K562 (cell line): ENCODE results near the gene PRLH. TPM values are rescaled to one million over a fixed set of nuclear protein-coding genes. Genes with fewer than 3 reads are reported as not detected.
A peak's percentile ranks its signal among the peaks of the same experiment; 100 is the strongest.

Source experiments
- ATAC-seq: fragments of 200-7000 bp; cut with Tn5 transposase; 3 replicates; pipeline ENCODE4 v1.9.1; 2020; ENCODE audit warnings: moderate library complexity
- BruUV-seq: library from RNA; stranded (reverse); fragments of 400-500 nt; replicated peaks from 2 replicates; lab custom pipeline; 2021; lab: Mats Ljungman, UMichigan
- CTCF ChIA-PET: fragments of 300-600 bp; formaldehyde crosslinking; extraction: SDS; loops from one replicate; lab custom pipeline; 2021; ENCODE audit warnings: low intra/inter-chr PET ratio; lab: Yijun Ruan, JAX
- POLR2A ChIA-PET: fragments of 300-600, 350-650 bp; sonication (Branson Sonifier 250); formaldehyde crosslinking; extraction: SDS; loops from one replicate; lab custom pipeline; 2021; ENCODE audit warnings: antibody characterized with exemption, inconsistent platforms; lab: Yijun Ruan, JAX
- DNase-seq, 4 experiments: peaks; one replicate each; pipeline versions ENCODE4 v3.0.0 to v3.0.0-alpha.2; 2011 to 2018; ENCODE audit warnings: low spot score in 3 of 4, mixed read lengths in 3 of 4; ENCODE audit errors: extremely low read depth in 1 of 4
- FAIRE-seq: peaks from 2 replicates; lab custom pipeline; 2011; peaks lifted over from hg19 to GRCh38; lab: Jason Lieb, UNC
- H2AFZ ChIP-seq: 2 replicates; pipeline ENCODE4 v1.6.0; 2011; ENCODE audit warnings: low read depth, low read length, control low read depth, inconsistent platforms
- H3K27ac ChIP-seq: fragments of 200-600 bp; 3 replicates; pipeline ENCODE4 v1.8.0; 2011; ENCODE audit warnings: low read depth, mild to moderate bottlenecking, control low read depth, inconsistent platforms, low read length, moderate library complexity, mixed read lengths; ENCODE audit errors: extremely low read depth
- H3K27me3 ChIP-seq, 2 experiments: fragments of 300-600 bp in 1 of 2; 2 replicates in 1 of 2; 3 replicates in 1 of 2; pipeline versions ENCODE4 v1.6.0 to v1.8.0; 2011; ENCODE audit warnings: inconsistent platforms in 2 of 2, low read length in 2 of 2, mild to moderate bottlenecking in 1 of 2, mixed read lengths in 1 of 2, moderate library complexity in 1 of 2; ENCODE audit not compliant: control insufficient read depth in 2 of 2, insufficient read depth in 2 of 2
- H3K36me3 ChIP-seq: fragments of 300-600 bp; 3 replicates; pipeline ENCODE4 v1.8.0; 2011; ENCODE audit warnings: mild to moderate bottlenecking, low read length, inconsistent platforms; ENCODE audit not compliant: control insufficient read depth, insufficient read depth
- H3K4me1 ChIP-seq, 2 experiments: fragments of 200-600 bp in 1 of 2; replicated peaks in 1 of 2; 2 replicates in 1 of 2; 3 replicates in 1 of 2; pipeline versions ENCODE4 v1.5.1 to v1.8.0; 2011; ENCODE audit warnings: inconsistent platforms in 2 of 2, low read length in 2 of 2, mild to moderate bottlenecking in 1 of 2, mixed read lengths in 1 of 2, moderate library complexity in 1 of 2; ENCODE audit not compliant: control insufficient read depth in 2 of 2, insufficient read depth in 2 of 2
- H3K4me2 ChIP-seq: 2 replicates; pipeline ENCODE4 v1.6.1; 2011; ENCODE audit warnings: low read length, control low read depth, inconsistent platforms, mixed read lengths; ENCODE audit not compliant: insufficient read depth
- H3K4me3 ChIP-seq: fragments of 200-600 bp; sonication (generic), shearing (Covaris generic); 2 replicates; pipeline ENCODE4 v1.5.1; 2016; ENCODE audit warnings: control low read depth, inconsistent platforms
- H3K79me2 ChIP-seq: fragments of 200-600 bp; 3 replicates; pipeline ENCODE4 v1.8.0; 2011; ENCODE audit warnings: low read length, inconsistent platforms; ENCODE audit not compliant: control insufficient read depth, insufficient read depth
- H3K9ac ChIP-seq, 2 experiments: 2 replicates each; pipeline versions ENCODE4 v1.6.0 to v1.6.1; 2011; ENCODE audit warnings: low read depth in 2 of 2, low read length in 2 of 2, control low read depth in 1 of 2, inconsistent platforms in 1 of 2, mild to moderate bottlenecking in 1 of 2, mixed read lengths in 1 of 2; ENCODE audit not compliant: insufficient read depth in 1 of 2
- H3K9me1 ChIP-seq: one replicate; pipeline ENCODE4 v1.6.0; 2011; ENCODE audit warnings: inconsistent platforms, mild to moderate bottlenecking, low read length, moderate library complexity; ENCODE audit not compliant: control insufficient read depth, insufficient read depth
- H3K9me3 ChIP-seq: replicated peaks from 2 replicates; pipeline ENCODE4 v1.5.1; 2011; ENCODE audit warnings: low read depth, low read length, inconsistent platforms; ENCODE audit not compliant: control insufficient read depth, insufficient read depth
- H4K20me1 ChIP-seq: replicated peaks from 2 replicates; pipeline ENCODE4 v1.6.1; 2011; ENCODE audit warnings: low read length, inconsistent platforms, mixed read lengths; ENCODE audit not compliant: control insufficient read depth, insufficient read depth
- HMG20B ChIP-seq: fragments of 250-450 bp; sonication (Bioruptor Pico); IDR thresholded peaks from 2 replicates; pipeline ENCODE4 v1.5.0; 2021; ENCODE audit warnings: mild to moderate bottlenecking
- L3MBTL2 ChIP-seq: fragments of 450-650 bp; IDR thresholded peaks from 2 replicates; pipeline ENCODE4 v1.6.1; 2016; ENCODE audit warnings: mild to moderate bottlenecking, moderate library complexity
- MIER1 ChIP-seq: fragments of 450-650 bp; IDR thresholded peaks from 2 replicates; pipeline ENCODE4 v1.6.1; 2016; ENCODE audit warnings: antibody characterized with exemption, mild to moderate bottlenecking, low read depth
- PPARD ChIP-seq: fragments of 250-450 bp; sonication (Bioruptor Pico); IDR thresholded peaks from 2 replicates; pipeline ENCODE4 v1.8.0; 2022; ENCODE audit warnings: inconsistent platforms, mild to moderate bottlenecking, moderate library complexity
- PURB ChIP-seq: sonication (generic); formaldehyde crosslinking; IDR thresholded peaks from 2 replicates; pipeline ENCODE4 v1.9.0; 2021; ENCODE audit warnings: low read depth, mild to moderate bottlenecking, missing genetic modification reagents
- SLC30A9 ChIP-seq: fragments of 250-450 bp; sonication (Bioruptor Pico); IDR thresholded peaks from 2 replicates; pipeline ENCODE4 v1.8.0; 2022; ENCODE audit warnings: mild to moderate bottlenecking, moderate library complexity
- TAF9B ChIP-seq: fragments of 450-650 bp; IDR thresholded peaks from 2 replicates; pipeline ENCODE4 v1.6.1; 2018; ENCODE audit warnings: mild to moderate bottlenecking; ENCODE audit not compliant: partially characterized antibody
- ZFP1 ChIP-seq: fragments of 450-650 bp; formaldehyde crosslinking; IDR thresholded peaks from 2 replicates; pipeline ENCODE4 v1.4.0; 2020; ENCODE audit warnings: mild to moderate bottlenecking, mixed read lengths
- ZKSCAN1 ChIP-seq: fragments of 150-350 bp; IDR thresholded peaks from 2 replicates; pipeline ENCODE4 v1.6.1; 2016; ENCODE audit warnings: low read depth, low read length
- ZNF146 ChIP-seq: IDR thresholded peaks from one replicate; pipeline ENCODE4 v1.6.1; 2018; ENCODE audit warnings: missing compliant biosample characterization; ENCODE audit not compliant: unreplicated experiment
- ZNF431 ChIP-seq: sonication (generic); formaldehyde crosslinking; IDR thresholded peaks from 2 replicates; pipeline ENCODE4 v1.8.0; 2022; ENCODE audit warnings: mild to moderate bottlenecking, missing genetic modification reagents
- WGBS: fragments of 100-300 bp; shearing (Covaris generic); methylation state at CpG from one replicate; pipeline ENCODE4 v1.1.6; 2016; ENCODE audit warnings: low coverage, mixed read lengths; ENCODE audit not compliant: insufficient coverage; ENCODE audit errors: missing lambda C conversion rate; 5-methylcytosine and 5-hydroxymethylcytosine counted together
- in situ Hi-C: fragments of 300-500 bp; cut with MboI; formaldehyde crosslinking; loops from 4 replicates; pipeline ENCODE4 v1.15.0; 2018; ENCODE audit warnings: inconsistent platforms, mixed read lengths
- intact Hi-C: fragments of 100-400 bp; cut with micrococcal nuclease; formaldehyde crosslinking; loops from 2 replicates; pipeline ENCODE4 v1.14.2; 2022
- polyA plus RNA-seq, 8 experiments: library from polyadenylated mRNA; depleted of rRNA in 4 of 8; stranded (reverse) in 5 of 8; unstranded in 3 of 8; fragments of >200 nt; fragmentation: Nextera tagmentation in 2 of 8; fragmentation: Illumina TruSeq in 1 of 8; extraction: Ambion mirVana in 2 of 8; extraction: Trizol in 1 of 8; gene quantifications; 2 replicates each; pipeline versions ENCODE4 v1.2.1 to v1.2.3, GENCODE V29; 2011 to 2014; ENCODE audit warnings: inconsistent platforms in 1 of 8, missing spikeins in 1 of 8
- total RNA-seq, 7 experiments: library from RNA; depleted of rRNA in 6 of 7; stranded (reverse); fragments of >200 nt in 6 of 7; fragmentation: Illumina TruSeq in 2 of 7; extraction: Trizol in 2 of 7; gene quantifications; 2 replicates each; pipeline versions ENCODE4 v1.2.1 to v1.2.3, GENCODE V29; 2011 to 2021; ENCODE audit warnings: low replicate concordance in 1 of 7

The PRLH gene
- total and polyA plus RNA-seq, 9 of the 15 experiments (the other 6 are each of a cell fraction or from before 2014, with no cell fraction given) = not detected

DNA sequence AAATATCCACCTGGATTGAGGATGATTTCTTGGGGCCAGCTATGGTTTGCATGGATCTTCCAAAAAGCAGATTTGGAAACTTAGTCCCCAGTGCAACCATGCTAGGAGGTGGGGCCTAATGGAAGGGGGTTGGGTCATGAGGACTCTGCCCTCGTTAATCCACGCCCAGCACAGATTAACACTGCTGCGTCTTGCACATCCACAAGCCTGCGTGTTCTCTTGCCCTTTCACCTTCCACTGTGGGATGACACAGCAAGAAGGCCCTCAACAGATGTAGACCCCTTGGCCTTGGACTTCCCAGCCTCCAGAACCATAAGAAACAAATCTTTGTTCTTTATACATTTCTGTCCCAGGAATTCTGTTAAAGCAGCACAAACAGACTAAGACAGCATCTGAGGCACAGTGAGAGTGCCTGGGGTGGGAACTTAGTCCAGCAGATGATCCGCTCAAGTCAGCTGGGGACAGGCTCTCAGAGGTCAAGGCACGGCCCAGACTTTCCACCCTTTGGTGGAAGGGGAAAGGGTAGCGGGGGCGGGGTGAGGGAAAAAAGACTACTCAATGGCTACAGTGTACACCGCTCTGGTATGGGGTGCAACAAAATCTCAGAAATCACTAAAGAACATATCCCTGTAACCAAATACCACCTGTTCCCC, 21.8 kb downstream of the PRLH start:
- Histone ChIP-seq H3K36me3 (no peaks in the 10 kb centered on the region), H3K27ac (no peak overlapping the region), H3K4me2 (no peak overlapping the region), H3K9ac (no peak overlapping the region), H3K79me2 (no peaks in the 10 kb centered on the region), H3K27me3 (peaks cover 11 to 47% of the 10 kb centered on the region in 2 experiments; a peak in 3 of 5 replicates), H4K20me1 (no peaks in the 10 kb centered on the region), H3K9me1 (no peaks in the 10 kb centered on the region), H2AFZ (no peak overlapping the region), H3K4me3 (no peak overlapping the region), H3K9me3 (no peaks in the 10 kb centered on the region), H3K4me1 (no peaks in the 10 kb centered on the region; a peak in 1 of 5 replicates)
- in situ Hi-C loops = no loop called here
- BruUV-seq = no TSS peak
- ATAC-seq (peak; percentile 64; the same call in 2 of the 3 replicates), DNase-seq (no peak), FAIRE-seq (no peak)
- 0% methylated on average over 7 of the region's 9 CpGs for WGBS
- CTCF ChIA-PET = no interaction called here
- TF ChIP-seq SLC30A9 (CRISPR knock-in tag) = no peak
- no peak for TF ChIP-seq PPARD
- no peak for TF ChIP-seq MIER1
- TF ChIP-seq ZFP1 (CRISPR knock-in tag) = no peak
- no peak for TF ChIP-seq PURB (CRISPR knock-in tag)
- TF ChIP-seq ZKSCAN1 = no peak
- TF ChIP-seq L3MBTL2 = no peak
- no peak for TF ChIP-seq HMG20B
- TF ChIP-seq TAF9B = no peak
- no peak for TF ChIP-seq ZNF146 (CRISPR knock-in tag)
- no peak for TF ChIP-seq ZNF431 (CRISPR knock-in tag)
- intact Hi-C loops = loop anchor here (10.0 kb wide), 1 partner anchor 157 kb away; no protein-coding TSS in a partner anchor
- POLR2A ChIA-PET = no interaction called here
